Fibroblast of skin of abdomen (primary cell): ENCODE data around the gene RPL3.
A peak's percentile ranks its signal among the peaks of the same experiment; 100 is the strongest.

Experiments
- DNase-seq: peaks from one replicate; pipeline ENCODE4 v3.0.0-alpha.2; 2013

Gene RPL3

DNA sequence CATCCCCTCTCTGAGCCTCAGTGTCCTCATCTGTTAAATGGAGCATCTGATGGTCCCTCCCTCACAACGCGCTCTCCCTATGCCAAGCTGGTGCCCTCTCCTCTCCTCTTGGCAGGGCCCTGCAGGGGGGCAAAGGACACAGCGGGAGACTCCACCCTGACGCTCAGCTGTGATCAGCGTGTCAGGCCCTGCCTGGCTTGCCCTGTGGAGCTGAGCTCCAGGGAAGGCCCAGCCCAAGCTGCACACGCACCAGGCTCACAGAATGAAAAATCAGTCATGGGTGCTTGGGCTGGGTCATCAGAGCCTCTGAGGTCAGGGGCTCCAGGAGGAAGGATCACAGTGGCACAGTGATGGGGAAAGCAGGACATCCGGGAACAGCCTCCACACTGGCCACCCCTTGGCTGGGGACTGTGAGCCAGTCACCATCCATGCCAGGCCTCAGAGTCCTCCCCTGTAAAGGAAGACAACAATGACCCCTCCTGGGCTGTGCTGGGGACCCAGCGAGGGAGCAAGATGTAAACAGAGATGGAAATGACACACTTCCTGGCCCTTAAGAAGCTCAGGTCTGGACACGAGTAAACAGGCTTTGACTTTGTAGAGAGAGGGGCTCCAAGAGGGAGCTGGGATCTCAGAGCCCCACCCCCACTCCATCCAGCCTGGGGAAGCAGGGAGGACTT lies 36.6 kb downstream of the RPL3 start:
- no peak for DNase-seq

DNA sequence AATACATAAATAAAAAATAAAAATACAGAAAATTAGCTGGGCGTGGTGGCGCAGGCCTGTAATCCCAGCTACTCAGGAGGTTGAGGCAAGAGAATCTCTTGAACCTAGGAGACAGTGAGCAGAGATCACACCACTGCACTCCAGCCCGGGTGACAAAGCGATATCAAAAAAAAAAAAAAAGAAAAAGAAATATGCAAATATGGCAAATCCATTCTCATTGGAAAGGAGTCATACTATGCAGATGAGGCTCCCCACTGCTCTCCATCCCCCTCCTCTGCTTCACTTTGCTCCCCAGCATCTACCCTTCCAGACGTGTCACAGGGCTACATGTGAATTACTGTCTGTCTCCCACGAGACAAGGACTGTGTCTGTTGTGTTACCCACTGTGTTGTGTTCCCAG lies 38.3 kb downstream of the RPL3 start:
- no peak for DNase-seq

DNA sequence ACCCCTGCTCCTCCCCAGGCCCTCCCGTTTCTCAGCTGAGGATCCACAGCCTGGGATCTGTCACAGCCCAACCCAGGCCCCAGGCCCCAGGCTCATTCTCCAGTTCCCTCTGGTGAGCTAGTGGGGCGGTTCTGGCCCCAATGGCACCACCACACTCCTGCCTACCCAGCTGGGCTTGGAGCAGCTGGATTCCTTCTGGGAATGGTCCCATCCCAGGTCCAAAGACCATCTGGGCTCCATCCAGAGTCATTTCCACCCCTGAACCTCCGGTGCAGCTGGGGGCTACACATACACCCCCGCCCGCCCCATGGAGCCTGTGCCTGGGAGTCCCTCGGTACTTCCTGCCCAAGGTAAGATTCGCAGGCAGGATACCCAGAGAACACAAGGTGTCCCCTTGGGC lies 39.2 kb downstream of the RPL3 start:
- DNase-seq, result no peak

DNA sequence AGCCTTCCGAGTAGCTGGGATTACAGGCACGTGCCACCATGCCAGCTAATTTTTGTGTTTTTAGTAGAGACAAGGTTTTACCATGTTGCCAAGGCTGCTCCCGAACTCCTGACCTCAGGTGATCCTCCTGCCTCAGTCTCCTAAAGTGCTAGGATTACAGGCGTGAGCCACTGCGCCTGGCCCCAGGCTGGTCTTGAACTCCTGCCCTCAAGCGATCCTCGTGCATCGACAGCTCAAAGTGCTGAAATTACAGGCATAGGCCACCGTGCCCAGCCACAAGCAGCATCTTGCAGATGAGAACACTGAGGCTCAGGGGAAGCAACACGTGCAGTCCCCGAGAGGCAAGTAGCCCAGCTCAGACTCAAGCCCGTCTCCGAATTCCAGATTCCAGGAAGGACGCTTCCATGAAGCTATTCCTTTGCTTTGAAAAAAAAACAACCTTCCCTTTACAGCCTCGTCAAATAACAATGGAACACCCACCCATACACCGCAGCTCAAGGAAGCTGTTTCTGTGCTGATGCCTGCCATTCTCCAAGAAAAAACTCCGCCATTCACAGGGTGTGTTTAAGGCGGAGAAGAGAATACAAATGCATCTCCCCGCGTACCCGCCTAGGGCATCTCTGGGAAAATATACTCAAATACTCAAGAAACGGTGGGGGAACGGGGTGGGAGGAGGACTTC lies 40.1 kb downstream of the RPL3 start:
- no peak for DNase-seq

DNA sequence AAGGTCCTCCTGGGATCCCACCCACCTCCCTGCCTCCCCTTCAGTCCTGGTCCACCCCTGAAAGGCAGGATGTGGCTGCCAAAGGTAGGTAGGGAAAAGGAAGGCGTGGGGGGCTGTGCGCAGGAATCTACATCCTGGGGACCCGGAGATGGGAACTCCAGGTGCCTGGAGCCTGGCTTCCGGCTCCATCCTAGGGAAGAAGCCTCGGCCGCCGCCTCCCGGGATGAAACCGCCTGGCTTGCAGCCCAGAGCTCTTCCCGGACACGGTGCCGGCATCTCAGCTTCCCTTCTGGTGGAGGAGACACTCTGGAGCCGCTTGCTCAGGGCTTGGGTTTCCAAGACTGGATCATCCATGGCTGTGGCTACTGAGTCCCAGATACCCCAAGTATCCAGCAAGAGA lies 41.4 kb downstream of the RPL3 start:
- peak; percentile 56 for DNase-seq

DNA sequence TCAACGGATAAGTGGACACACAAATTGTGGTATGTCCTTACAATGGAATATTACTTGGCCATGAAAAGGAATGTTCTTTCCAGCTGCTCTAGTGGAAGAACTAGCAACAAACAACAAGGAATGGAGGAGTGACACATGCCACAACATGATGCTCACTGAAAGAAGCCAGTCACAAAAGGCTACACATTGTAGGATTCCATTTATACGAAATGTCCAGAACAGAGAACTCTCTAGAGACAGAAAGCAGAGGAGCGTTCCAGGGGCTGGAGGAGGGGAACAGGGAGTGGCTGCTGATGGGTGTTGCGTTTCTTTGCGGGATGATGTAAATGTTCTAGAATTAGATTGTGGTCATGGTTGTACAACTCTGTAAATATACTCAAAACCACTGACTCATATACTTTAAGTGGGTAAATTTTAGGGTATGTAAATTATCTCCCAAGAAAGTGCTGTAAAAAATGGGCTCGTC lies 42.2 kb downstream of the RPL3 start:
- DNase-seq, result peak; percentile 75

DNA sequence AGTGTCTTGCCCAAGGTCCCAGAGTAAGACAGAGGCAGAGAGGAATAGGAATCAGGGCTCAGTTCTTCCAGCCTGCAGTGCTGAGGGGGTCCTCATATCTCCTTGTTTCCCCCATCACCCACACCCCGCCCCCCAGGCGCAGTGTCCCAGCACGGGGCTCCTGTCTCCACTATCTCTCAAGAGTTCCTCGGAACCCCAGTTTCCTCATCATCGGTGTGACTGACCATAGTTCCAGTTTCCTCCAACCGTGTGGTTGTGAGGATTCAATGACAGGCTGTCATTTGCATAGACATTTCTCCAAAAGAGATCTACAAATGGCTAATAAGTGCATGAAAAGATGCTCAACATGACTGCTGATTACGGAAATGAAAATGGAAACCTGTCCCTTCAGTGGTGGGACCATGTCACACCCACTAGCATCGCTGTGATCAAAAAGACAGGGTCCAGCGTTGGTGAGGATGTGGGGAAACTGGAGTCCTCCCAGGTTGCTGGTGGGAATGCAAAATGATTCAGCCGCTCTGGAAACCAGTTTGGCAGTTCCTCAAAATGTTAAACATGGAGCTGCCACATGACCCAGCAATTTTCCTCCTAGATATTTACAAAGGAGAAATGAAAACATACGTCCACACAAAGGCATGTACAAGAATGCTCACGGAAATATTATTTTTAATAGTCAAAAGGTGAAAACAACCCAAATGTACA lies 42.8 kb downstream of the RPL3 start:
- no peak for DNase-seq

DNA sequence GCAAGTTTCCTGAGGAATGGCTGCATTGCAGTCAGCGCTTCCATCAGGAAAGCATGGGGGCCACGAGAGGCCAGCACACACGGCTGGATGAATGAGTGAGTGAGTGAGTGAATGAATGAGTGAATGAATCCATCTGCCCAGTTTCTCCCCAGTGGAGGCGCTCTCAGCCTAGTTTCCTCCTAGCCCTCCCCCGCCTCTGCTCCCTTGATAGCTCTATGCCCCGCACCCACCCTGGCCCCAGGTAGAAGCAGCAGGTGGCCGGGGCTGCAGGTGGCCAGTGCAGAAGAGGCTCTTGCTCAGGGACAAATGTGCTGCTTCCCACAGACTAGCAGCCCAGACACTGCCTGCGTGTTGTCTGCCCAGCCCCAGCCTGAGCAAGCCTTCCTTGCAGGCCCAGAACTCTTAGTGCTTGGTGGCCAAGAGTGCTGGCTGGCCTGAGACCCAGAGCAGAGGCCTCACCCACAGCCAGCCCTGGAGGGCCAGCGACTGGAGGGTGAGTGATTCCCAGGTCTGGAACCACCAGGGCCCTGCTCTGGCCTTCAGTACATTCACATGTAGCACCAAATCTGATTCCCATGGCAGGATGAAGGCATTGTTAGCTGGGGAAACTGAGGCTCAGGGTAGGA lies 43.5 kb downstream of the RPL3 start:
- DNase-seq, result no peak

DNA sequence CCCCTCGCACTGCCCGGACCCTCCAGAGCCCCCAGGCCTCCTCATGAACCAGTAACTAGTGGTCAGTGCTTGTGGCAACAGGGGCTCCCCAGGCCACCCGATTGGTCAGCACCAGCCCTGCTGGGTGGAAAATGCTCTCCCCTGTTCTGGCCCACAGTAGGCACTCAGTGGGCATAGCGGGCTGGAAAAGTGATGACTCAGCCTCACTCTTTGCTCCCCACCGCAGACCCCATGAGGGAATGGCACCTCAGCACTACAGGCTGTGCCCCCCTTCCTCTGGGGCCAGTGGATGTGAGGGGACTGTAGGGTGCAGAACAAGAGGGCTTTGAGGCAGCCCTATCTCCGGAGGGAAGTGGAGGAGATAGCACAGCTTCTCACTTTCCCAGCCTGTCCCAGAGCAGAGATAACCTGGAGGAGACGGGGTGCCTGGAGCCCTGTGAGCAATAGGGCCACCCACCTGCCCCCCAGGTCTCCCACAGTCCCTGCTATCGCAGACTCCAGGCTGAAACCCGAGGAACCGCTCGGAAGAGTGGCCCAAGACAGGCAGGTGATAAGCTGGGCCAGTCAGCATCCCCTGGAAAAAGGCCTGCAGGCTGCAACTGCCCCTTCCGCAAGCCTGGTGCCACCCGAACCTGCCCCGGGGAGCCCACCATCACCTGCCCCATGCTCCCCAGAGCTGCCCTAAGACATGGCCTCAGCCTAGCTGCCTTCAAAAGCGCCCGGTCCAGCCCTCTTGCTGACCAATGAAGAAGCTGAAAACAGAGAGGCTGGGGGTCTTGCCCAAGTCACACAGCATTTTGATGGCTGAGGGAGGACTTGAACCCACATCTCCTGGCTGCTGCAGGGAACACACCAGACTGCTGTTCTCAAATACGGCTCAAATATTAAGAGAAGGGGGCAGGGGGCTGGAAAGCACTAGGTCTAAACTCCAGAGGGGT lies 45.2 kb downstream of the RPL3 start:
- no peak for DNase-seq

DNA sequence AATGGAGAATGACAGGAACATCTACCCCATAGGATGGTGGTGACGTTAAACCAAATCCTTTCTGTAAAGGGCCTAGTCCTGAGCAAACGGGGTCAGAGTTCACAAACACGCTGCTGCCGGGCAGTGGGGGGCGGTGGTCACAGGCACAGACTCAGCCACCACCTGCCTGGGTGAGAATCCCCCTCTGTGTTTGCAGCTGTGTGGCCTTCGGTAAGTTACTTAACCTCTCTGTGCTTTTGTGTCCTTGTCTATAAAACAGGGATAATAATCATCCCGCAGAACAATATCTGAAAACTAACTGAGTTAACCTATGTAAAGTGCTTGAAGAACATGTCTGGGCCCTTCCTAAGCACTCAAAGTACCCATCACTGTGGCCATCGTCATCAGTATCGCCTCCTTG lies 48.6 kb downstream of the RPL3 start:
- DNase-seq, result no peak

DNA sequence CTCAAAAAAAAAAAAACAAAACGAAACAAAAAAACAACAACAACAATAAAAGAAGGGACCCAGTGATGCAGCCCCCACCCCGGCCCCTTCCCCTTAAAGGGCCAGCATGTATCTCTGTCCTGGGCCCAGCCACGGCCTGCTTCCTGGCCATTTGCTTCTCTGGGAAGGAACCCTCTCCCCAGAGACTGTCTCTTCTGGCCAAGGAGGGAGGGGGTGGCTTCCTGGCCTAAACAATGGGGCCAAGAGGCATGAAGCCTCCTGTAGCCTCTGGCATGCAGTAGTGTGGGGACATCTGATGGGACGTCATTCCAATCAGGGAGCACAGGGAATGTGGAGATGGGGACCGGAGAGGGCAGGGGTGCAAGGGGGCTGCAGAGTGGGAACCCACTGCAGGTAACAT lies 49.1 kb downstream of the RPL3 start:
- no peak for DNase-seq

DNA sequence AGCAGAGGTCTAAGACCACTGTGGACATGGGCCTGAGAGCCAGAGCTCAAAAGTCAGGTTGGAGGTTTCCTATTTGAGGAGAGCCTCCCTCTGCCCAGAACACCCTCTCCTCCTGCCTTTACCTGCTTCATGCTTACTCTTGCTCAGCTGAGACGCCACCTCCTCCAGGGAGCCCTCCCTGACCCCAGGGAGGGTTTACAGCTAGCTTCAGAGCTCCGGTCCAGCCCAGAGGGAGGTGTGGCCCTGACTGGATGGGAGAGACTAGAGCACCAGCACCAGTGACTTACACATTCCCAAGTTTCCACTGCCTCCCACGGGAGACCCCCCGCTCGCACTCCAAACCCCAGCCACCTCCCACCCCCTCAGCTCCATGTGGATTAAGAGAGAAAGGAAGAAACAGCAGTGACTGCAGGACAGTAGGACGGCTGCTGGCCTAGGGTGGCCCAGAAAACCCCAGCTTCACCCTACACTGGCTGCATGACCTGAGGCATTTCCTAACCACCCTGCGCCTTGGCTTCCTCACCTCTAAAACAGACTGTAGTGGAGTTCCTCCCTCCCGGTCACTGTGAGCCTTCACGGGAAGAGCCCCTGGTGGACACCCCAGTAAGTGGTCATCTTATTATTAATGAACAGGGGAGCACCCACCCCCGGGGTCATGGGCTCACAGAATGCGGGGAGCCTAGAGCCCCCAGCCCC lies 50.2 kb downstream of the RPL3 start:
- DNase-seq, result no peak

DNA sequence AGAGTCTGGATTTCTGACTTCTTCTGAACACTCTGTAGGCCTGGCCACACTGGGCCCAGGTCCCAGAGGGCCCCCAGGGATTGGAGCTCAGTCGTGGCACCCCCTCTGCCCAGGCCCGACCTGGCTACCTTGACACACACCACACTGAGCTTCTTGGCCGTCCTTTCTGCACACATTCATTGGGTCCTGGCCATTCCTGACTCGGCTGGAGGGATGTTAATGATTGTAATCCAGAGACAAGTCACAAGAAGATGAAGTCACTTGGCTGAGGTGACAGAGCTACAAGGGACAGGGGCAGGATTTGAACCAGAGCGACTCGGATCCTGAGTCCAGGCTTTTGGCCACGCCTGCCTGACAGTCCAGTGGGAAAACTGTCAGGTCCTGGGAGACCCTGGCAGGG lies 50.8 kb downstream of the RPL3 start:
- DNase-seq, result no peak

DNA sequence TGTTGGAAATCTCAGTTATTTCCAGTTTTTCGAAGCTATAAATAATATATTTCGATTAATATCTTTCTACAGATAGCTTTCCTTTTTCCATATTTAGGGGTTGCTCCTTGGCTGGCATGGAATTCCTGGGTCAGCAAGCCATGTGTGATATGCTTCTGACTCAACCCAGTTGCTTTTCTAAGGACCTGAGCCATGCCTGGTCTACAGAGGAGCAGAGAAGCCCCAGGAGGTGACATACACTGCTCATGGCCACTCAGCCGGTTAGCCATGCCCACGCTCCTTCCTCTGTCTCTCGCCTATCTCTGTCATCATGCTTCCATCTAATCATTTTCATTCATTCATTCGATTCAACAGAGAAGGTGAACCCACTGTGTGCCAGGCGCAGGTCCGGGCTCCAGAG lies 51.4 kb downstream of the RPL3 start:
- DNase-seq, result no peak

DNA sequence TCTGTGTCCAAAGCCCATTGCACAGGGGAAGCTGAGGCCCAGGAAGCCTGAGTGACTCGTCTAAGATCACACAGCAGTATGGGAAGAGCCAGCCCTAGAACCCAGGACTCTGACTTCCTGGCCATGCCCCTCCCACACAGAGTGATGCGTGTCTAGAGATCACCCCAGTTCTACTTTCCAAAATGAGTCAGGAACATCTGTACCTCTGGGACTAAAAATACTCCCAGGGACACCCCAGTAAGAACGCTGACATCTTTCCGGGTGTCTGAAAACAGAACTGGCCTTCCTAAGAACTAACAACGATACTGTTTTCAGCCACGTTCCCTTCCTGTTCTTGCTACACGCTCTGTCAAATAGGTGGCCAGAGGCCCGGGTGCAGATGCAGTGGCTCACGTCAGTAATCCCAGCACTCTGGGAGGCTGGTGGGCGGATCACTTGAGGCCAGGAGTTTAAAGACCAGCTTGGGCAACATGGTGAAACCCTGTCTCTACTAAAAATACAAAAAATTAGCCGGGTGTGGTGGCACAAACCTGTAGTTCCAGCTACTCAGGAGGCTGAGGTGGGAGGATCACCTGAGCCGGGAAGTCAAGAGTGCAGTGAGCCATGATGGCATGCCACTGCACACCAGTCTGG lies 52.9 kb downstream of the RPL3 start:
- DNase-seq, result no peak

DNA sequence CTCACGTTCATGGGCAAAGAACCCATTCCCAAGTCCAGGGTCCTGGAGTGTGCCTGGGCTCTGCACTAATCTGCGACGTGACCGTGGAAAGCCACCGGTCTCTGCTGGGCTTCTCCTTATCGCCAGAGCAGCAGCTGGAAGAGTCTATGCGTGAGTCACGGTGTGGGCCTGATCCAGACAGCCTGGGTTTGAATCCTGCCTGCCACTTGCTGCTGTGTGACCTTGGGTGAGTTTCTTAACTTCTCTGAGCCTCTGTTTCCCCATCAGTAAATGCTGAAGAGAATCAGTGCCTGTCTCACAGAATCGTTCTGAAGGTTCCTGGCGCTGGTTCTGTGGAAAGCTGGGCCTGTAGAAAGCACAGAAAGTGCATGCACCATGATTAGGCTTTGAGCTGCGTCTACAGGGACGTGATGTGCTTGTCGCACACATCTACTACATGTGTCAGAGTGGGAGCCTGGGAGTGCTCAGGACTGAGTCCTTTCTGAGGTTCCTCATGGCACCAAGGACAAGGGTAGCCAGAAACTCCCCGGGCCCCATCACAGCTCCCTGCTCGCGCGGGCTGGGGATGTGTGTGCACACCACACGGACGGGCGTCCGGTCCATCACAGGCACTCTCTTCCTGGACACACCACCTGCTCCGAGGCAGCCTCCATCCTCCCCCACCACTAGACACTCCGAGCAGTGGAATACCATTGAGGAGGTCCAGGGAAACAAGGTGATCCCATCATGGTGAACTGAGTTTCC lies 54.1 kb downstream of the RPL3 start:
- DNase-seq, result no peak

DNA sequence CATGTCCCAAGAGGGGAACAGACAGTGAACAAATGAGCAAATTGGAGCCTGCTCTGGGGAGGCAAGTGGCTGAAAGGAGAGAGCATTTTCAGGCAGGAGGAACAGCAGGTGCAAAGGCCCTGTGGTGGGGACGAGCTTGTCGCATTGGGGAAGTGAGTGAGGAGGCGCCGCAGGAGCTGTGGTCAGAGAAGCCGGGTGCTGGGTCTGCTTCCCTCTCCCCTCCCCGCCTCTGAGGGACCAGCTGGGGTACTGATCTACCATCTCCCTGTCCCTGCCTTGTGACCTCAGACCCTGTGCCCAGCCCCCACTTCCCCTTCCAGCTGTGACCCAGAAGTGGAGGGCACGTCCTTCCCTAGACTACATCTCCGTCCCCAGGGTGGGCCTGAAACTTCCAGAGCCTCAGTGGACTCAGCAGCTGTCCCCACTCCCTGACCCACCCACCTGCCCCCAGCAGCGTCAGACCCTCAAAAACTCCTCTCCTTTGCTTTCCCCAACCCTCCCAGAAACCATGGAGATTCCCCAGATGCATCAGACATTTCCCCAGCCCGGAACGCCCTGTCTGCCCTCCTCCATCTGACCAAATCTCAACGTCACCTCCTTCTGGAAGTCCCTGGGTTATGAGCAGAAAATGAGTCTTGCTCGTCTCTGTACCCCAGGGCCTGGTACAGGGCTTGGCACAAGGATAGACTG lies 54.9 kb downstream of the RPL3 start:
- DNase-seq, result no peak

DNA sequence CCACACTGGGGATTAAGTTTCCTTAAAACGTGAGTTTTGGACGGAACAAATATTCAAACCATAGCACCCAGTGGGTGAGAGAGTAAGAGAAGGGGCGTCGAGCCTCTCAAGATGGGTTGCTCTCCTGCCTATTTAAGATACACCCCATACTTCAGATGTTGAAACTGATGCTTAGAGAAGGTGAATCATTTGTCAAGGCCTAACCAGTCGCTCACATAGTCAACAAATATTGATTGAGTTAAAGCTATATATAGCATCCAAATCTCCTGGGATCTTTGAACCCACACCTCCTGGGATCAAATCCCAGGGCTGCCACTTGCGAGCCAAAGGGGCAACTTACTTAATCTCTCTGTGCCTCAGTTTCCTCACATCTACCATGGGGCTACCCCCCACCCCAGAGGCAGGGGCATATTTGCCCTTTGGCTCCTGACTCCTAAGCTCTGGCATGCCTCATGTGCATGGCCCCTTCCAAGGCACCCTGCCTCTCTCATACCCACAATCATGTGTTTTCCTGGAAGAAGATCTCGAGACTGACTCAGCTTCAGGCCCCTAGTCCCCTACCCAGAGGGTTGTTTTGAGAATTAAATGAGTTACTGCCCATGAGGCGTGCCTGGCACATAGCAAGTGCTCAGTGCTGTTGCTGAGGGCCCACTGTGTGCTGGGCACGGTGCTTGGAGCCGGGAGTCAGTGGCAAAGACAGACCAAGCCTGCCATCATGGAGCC lies 55.6 kb downstream of the RPL3 start:
- DNase-seq, result no peak
